CD4-positive, alpha-beta T cell treated with Interleukin-15 for 1 hour (primary cell): ENCODE data around the gene ZNF217.
"Not testable (repeated sequence)": the region's sequence is repeated elsewhere in the genome, so short reads cannot be mapped to it uniquely, and the experiment has no call there.

Experiments used
- DNase-seq: peaks from one replicate; pipeline ENCODE4 v3.0.0-alpha.2; 2020

The ZNF217 gene

GRCh38 chr20:53562104-53562764 is 31.4 kb downstream of the ZNF217 start:
- not testable (repeated sequence) for DNase-seq

- DNase-seq, result no peak
These were observed 32.1 kb downstream of the ZNF217 start for GRCh38 chr20:53561505-53561904.

GRCh38 chr20:53559816-53560215 is 33.8 kb downstream of the ZNF217 start:
- no peak for DNase-seq

- no peak for DNase-seq
These were observed 36.5 kb downstream of the ZNF217 start for GRCh38 chr20:53557130-53557529.

GRCh38 chr20:53556267-53556897 is 37.3 kb downstream of the ZNF217 start:
- DNase-seq, result no peak

GRCh38 chr20:53555816-53556215 is 37.8 kb downstream of the ZNF217 start:
- DNase-seq, result no peak

- no peak for DNase-seq
These were observed 38.6 kb downstream of the ZNF217 start for GRCh38 chr20:53555081-53555480.

- not testable (repeated sequence) for DNase-seq
These were observed 41.1 kb downstream of the ZNF217 start for GRCh38 chr20:53552572-53552893.

GRCh38 chr20:53551719-53552571 is 41.7 kb downstream of the ZNF217 start:
- DNase-seq, result not testable (repeated sequence)

- DNase-seq, result no peak
These were observed 43.1 kb downstream of the ZNF217 start for GRCh38 chr20:53550280-53551187.

GRCh38 chr20:53547664-53548239 is 45.9 kb downstream of the ZNF217 start:
- no peak for DNase-seq

GRCh38 chr20:53539516-53539915 is 54.1 kb downstream of the ZNF217 start:
- DNase-seq, result no peak

GRCh38 chr20:53536382-53536781 is 57.3 kb downstream of the ZNF217 start:
- not testable (repeated sequence) for DNase-seq

GRCh38 chr20:53535878-53536277 is 57.8 kb downstream of the ZNF217 start:
- DNase-seq, result no peak

- no peak for DNase-seq
These were observed 59.6 kb downstream of the ZNF217 start for GRCh38 chr20:53534037-53534436.

- no peak for DNase-seq
These were observed 60.1 kb downstream of the ZNF217 start for GRCh38 chr20:53533500-53533899.

GRCh38 chr20:53532654-53533312 is 60.9 kb downstream of the ZNF217 start:
- DNase-seq, result not testable (repeated sequence)

- no peak for DNase-seq
These were observed 63.2 kb downstream of the ZNF217 start for GRCh38 chr20:53530440-53530839.

- DNase-seq, result no peak
These were observed 64.0 kb downstream of the ZNF217 start for GRCh38 chr20:53529658-53530057.

GRCh38 chr20:53527196-53527595 is 66.4 kb downstream of the ZNF217 start:
- no peak for DNase-seq

- DNase-seq, result no peak
These were observed 68.9 kb downstream of the ZNF217 start for GRCh38 chr20:53524589-53525312.
